SK-N-SH (cell line): ENCODE measurements around the gene CHCHD3. TPM values are rescaled to one million over a fixed set of nuclear protein-coding genes. Genes with fewer than 3 reads are reported as not detected.

ENCODE experiments used
- CTCF ChIA-PET: fragments of 300-600, 350-600 bp; formaldehyde crosslinking; extraction: SDS; loops from one replicate; lab custom pipeline; 2021; lab: Yijun Ruan, JAX
- POLR2A ChIA-PET: fragments of 350-600 bp; sonication (Branson Sonifier 250); formaldehyde crosslinking; extraction: SDS; loops from one replicate; lab custom pipeline; 2020; ENCODE audit warnings: antibody characterized with exemption, inconsistent platforms; lab: Yijun Ruan, JAX
- DNase-seq: peaks from one replicate; pipeline ENCODE4 v3.0.0; 2012
- H2AFZ ChIP-seq: fragments of 200-600 bp; sonication (generic); 2 replicates; pipeline ENCODE4 v1.8.1; 2016; ENCODE audit warnings: antibody characterized with exemption, mild to moderate bottlenecking, low read depth
- H3F3A ChIP-seq: fragments of 200-600 bp; sonication (generic); replicated peaks from 2 replicates; pipeline ENCODE3; 2016; ENCODE audit warnings: antibody characterized with exemption, mild to moderate bottlenecking; ENCODE audit not compliant: insufficient read depth
- H3K27ac ChIP-seq, 2 experiments: fragments of 200-500 bp in 1 of 2; fragments of 200-600 bp in 1 of 2; sonication (Bioruptor generic) in 1 of 2; sonication (generic), shearing (Covaris generic) in 1 of 2; 2 replicates each; pipeline versions ENCODE4 v1.5.1 to v1.6.1; 2014 to 2016; ENCODE audit warnings: low read depth in 2 of 2, inconsistent platforms in 1 of 2, low read length in 1 of 2, mild to moderate bottlenecking in 1 of 2, mixed read lengths in 1 of 2
- H3K27me3 ChIP-seq: fragments of 200-600 bp; sonication (generic), shearing (Covaris generic); 2 replicates; pipeline ENCODE4 v1.6.1; 2016; ENCODE audit warnings: mixed run types; ENCODE audit not compliant: insufficient read depth
- H3K36me3 ChIP-seq, 2 experiments: fragments of 200-500 bp in 1 of 2; fragments of 200-600 bp in 1 of 2; sonication (Bioruptor generic) in 1 of 2; sonication (generic) in 1 of 2; replicated peaks in 1 of 2; 2 replicates each; pipeline versions ENCODE3 to v1.5.1; 2014 to 2016; ENCODE audit warnings: low read length in 1 of 2, mild to moderate bottlenecking in 1 of 2; ENCODE audit not compliant: insufficient read depth in 2 of 2, control insufficient read depth in 1 of 2
- H3K4me1 ChIP-seq, 2 experiments: fragments of 200-500 bp in 1 of 2; fragments of 200-600 bp in 1 of 2; sonication (Bioruptor generic) in 1 of 2; sonication (generic), shearing (Covaris generic) in 1 of 2; 2 replicates each; pipeline versions ENCODE4 v1.5.1 to v1.6.1; 2014 to 2016; ENCODE audit warnings: low read depth in 1 of 2, low read length in 1 of 2, mixed run types in 1 of 2; ENCODE audit not compliant: insufficient read depth in 2 of 2, control insufficient read depth in 1 of 2
- H3K4me2 ChIP-seq: fragments of 200-600 bp; sonication (generic), shearing (Covaris generic); 2 replicates; pipeline ENCODE4 v1.6.1; 2017; ENCODE audit warnings: mixed run types
- H3K4me3 ChIP-seq, 2 experiments: fragments of 200-500 bp in 1 of 2; fragments of 200-600 bp in 1 of 2; sonication (Bioruptor generic) in 1 of 2; sonication (generic), shearing (Covaris generic) in 1 of 2; 2 replicates each; pipeline versions ENCODE4 v1.5.1 to v1.8.1; 2014 to 2016; ENCODE audit warnings: low read depth in 2 of 2, inconsistent platforms in 1 of 2, low read length in 1 of 2, mild to moderate bottlenecking in 1 of 2, mixed read lengths in 1 of 2, moderate library complexity in 1 of 2
- H3K79me2 ChIP-seq: fragments of 200-600 bp; sonication (generic); 2 replicates; pipeline ENCODE4 v1.8.1; 2017; ENCODE audit warnings: mild to moderate bottlenecking; ENCODE audit not compliant: insufficient read depth
- H3K9ac ChIP-seq: fragments of 200-600 bp; sonication (generic); 2 replicates; pipeline ENCODE4 v1.6.1; 2017; ENCODE audit warnings: mixed run types
- H3K9me2 ChIP-seq: fragments of 200-600 bp; sonication (generic); 2 replicates; pipeline ENCODE4 v1.6.1; 2017; ENCODE audit warnings: mixed run types
- H3K9me3 ChIP-seq: fragments of 200-600 bp; sonication (generic); 2 replicates; pipeline ENCODE4 v1.6.1; 2017; ENCODE audit warnings: mixed run types, mild to moderate bottlenecking, moderate library complexity
- H4K20me1 ChIP-seq: fragments of 200-600 bp; sonication (generic); 2 replicates; pipeline ENCODE4 v1.6.1; 2017; ENCODE audit warnings: mild to moderate bottlenecking, mixed run types; ENCODE audit not compliant: insufficient read depth
- CHD2 ChIP-seq: fragments of 150-350 bp; IDR thresholded peaks from 2 replicates; pipeline ENCODE4 v1.6.1; 2018; ENCODE audit warnings: low read length; ENCODE audit not compliant: partially characterized antibody
- ELF1 ChIP-seq: IDR thresholded peaks from 2 replicates; pipeline ENCODE4 v1.4.0; 2012
- EZH2phosphoT487 ChIP-seq: fragments of 200-600 bp; sonication (generic); IDR thresholded peaks from 2 replicates; pipeline ENCODE4 v1.6.1; 2017; ENCODE audit warnings: low read depth, mixed run types, mild to moderate bottlenecking, antibody characterized with exemption, moderate library complexity, borderline replicate concordance
- FOXJ3 ChIP-seq: sonication (generic); formaldehyde crosslinking; IDR thresholded peaks from 2 replicates; pipeline ENCODE4 v1.5.1; 2020; ENCODE audit warnings: mild to moderate bottlenecking, missing genetic modification reagents
- FOXM1 ChIP-seq: IDR thresholded peaks from 2 replicates; pipeline ENCODE4 v1.4.0; 2012; ENCODE audit warnings: low read depth, mild to moderate bottlenecking
- JUND ChIP-seq: IDR thresholded peaks from 2 replicates; pipeline ENCODE4 v1.4.0; 2012
- MEF2A ChIP-seq: IDR thresholded peaks from 2 replicates; pipeline ENCODE4 v1.4.0; 2012; ENCODE audit warnings: low read depth, borderline replicate concordance
- MXI1 ChIP-seq: IDR thresholded peaks from 2 replicates; pipeline ENCODE4 v1.6.1; 2012; ENCODE audit warnings: mild to moderate bottlenecking, low read depth, low read length, improper control_type of control experiment
- PBX3 ChIP-seq: IDR thresholded peaks from 2 replicates; pipeline ENCODE4; 2012
- POLR2AphosphoS5 ChIP-seq: IDR thresholded peaks from 2 replicates; pipeline ENCODE4 v1.6.1; 2012; ENCODE audit warnings: low read depth, low read length
- RAD21 ChIP-seq: IDR thresholded peaks from 2 replicates; pipeline ENCODE4 v1.6.1; 2012; ENCODE audit warnings: mild to moderate bottlenecking, low read length
- RCOR1 ChIP-seq: fragments of 150-350 bp; IDR thresholded peaks from 2 replicates; pipeline ENCODE4 v1.6.1; 2017; ENCODE audit warnings: antibody characterized with exemption, low read length
- REST ChIP-seq: IDR thresholded peaks from 2 replicates; pipeline ENCODE4 v1.6.1; 2012; ENCODE audit warnings: mild to moderate bottlenecking, low read depth, low read length, moderate library complexity
- RFX5 ChIP-seq: IDR thresholded peaks from 2 replicates; pipeline ENCODE4 v1.6.1; 2012; ENCODE audit warnings: mild to moderate bottlenecking, improper control_type of control experiment, low read length
- RXRA ChIP-seq: IDR thresholded peaks from 2 replicates; pipeline ENCODE4 v1.4.0; 2012; ENCODE audit warnings: low read depth, mild to moderate bottlenecking, borderline replicate concordance
- SIN3A ChIP-seq: IDR thresholded peaks from 2 replicates; pipeline ENCODE4 v1.6.1; 2012; ENCODE audit warnings: low read depth, mild to moderate bottlenecking, low read length, moderate library complexity, borderline replicate concordance
- YY1 ChIP-seq: IDR thresholded peaks from 2 replicates; pipeline ENCODE4 v1.4.0; 2012; ENCODE audit warnings: low read depth, mild to moderate bottlenecking
- WGBS: methylation state at CpG from one replicate; pipeline ENCODE4 v1.1.6; 2017; ENCODE audit warnings: low lambda C conversion rate; 5-methylcytosine and 5-hydroxymethylcytosine counted together
- polyA plus RNA-seq, 3 experiments: library from polyadenylated mRNA; depleted of rRNA; stranded (reverse); fragments of >200 nt; gene quantifications; 2 replicates each; pipeline ENCODE4 v1.2.3, GENCODE V29; 2012
- TF ChIP-seq, protein P1 (sequence below): IDR thresholded peaks from 2 replicates; pipeline ENCODE4 v1.4.0; 2012; ENCODE audit warnings: low read depth, borderline replicate concordance
- TF ChIP-seq, protein P2 (sequence below): fragments of 150-350 bp; IDR thresholded peaks from 2 replicates; pipeline ENCODE4 v1.6.1; 2017; ENCODE audit warnings: antibody characterized with exemption, low read length, low read depth, borderline replicate concordance

Gene CHCHD3
- polyA plus RNA-seq, 1 of the 3 experiments (the other 2 are of a cell fraction): 97.1 TPM

- Histone ChIP-seq H3K4me3 (no peak overlapping the region), H3K9me3 (peaks cover 24% of the 10 kb centered on the region), H3K27ac (no peak overlapping the region), H2AFZ (no peak overlapping the region), H4K20me1 (no peaks in the 10 kb centered on the region), H3K79me2 (no peaks in the 10 kb centered on the region), H3K36me3 (no peaks in the 10 kb centered on the region), H3K9me2 (no peaks in the 10 kb centered on the region), H3F3A (peaks cover 15% of the 10 kb centered on the region), H3K27me3 (no peaks in the 10 kb centered on the region), H3K9ac (no peak overlapping the region), H3K4me2 (no peak overlapping the region), H3K4me1 (no peaks in the 10 kb centered on the region; a peak in 1 of 4 replicates)
- ChIA-PET POLR2A (no interaction called here), CTCF (interaction anchor here (1.1 to 1.3 kb wide), 2 partner anchors 10 to 61 kb away, joined by 3 read pairs; no protein-coding TSS in a partner anchor)
- TF ChIP-seq EZH2phosphoT487 (no peak), MEF2A (no peak), ELF1 (no peak), JUND (no peak), FOXJ3 (CRISPR knock-in tag) (no peak), REST (no peak), RFX5 (no peak)
- TF ChIP-seq, protein P1, sequence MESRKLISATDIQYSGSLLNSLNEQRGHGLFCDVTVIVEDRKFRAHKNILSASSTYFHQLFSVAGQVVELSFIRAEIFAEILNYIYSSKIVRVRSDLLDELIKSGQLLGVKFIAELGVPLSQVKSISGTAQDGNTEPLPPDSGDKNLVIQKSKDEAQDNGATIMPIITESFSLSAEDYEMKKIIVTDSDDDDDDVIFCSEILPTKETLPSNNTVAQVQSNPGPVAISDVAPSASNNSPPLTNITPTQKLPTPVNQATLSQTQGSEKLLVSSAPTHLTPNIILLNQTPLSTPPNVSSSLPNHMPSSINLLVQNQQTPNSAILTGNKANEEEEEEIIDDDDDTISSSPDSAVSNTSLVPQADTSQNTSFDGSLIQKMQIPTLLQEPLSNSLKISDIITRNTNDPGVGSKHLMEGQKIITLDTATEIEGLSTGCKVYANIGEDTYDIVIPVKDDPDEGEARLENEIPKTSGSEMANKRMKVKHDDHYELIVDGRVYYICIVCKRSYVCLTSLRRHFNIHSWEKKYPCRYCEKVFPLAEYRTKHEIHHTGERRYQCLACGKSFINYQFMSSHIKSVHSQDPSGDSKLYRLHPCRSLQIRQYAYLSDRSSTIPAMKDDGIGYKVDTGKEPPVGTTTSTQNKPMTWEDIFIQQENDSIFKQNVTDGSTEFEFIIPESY: no peak
- DNase-seq: no peak
Measured at GRCh38 chr7:132745510-132745909, 336.4 kb downstream of the CHCHD3 start.

- Histone ChIP-seq H3K4me1 (peaks cover 0 to 5% of the 10 kb centered on the region in 2 experiments; a peak in 2 of 4 replicates), H3K27ac (no peak overlapping the region), H3F3A (peaks cover 24% of the 10 kb centered on the region), H4K20me1 (no peaks in the 10 kb centered on the region), H3K9ac (no peak overlapping the region), H2AFZ (no peak overlapping the region), H3K9me3 (peaks cover 24% of the 10 kb centered on the region), H3K79me2 (no peaks in the 10 kb centered on the region), H3K4me2 (no peak overlapping the region), H3K36me3 (no peaks in the 10 kb centered on the region), H3K27me3 (no peaks in the 10 kb centered on the region), H3K4me3 (no peak overlapping the region), H3K9me2 (no peaks in the 10 kb centered on the region)
- POLR2A ChIA-PET: interaction anchor here (0.6 kb wide), 1 partner anchor 32 kb away, joined by 3 read pairs; no protein-coding TSS in a partner anchor
- 62% methylated on average over 2 of the region's 2 CpGs for WGBS
- CTCF ChIA-PET: no interaction called here
- no peak for DNase-seq
- TF ChIP-seq, protein P2, sequence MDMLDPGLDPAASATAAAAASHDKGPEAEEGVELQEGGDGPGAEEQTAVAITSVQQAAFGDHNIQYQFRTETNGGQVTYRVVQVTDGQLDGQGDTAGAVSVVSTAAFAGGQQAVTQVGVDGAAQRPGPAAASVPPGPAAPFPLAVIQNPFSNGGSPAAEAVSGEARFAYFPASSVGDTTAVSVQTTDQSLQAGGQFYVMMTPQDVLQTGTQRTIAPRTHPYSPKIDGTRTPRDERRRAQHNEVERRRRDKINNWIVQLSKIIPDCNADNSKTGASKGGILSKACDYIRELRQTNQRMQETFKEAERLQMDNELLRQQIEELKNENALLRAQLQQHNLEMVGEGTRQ: no peak
- TF ChIP-seq RCOR1 (no peak), RAD21 (no peak), SIN3A (no peak), PBX3 (no peak), CHD2 (no peak), RXRA (no peak), FOXJ3 (CRISPR knock-in tag) (no peak), MXI1 (no peak), EZH2phosphoT487 (no peak), YY1 (no peak), POLR2AphosphoS5 (no peak), FOXM1 (no peak)
- TF ChIP-seq, protein P1: no peak
Measured at GRCh38 chr7:132743974-132744373, 337.9 kb downstream of the CHCHD3 start.
